GM19023 (cell line): ENCODE measurements around the gene SNX20.
A peak's percentile ranks its signal among the peaks of the same experiment; 100 is the strongest.

Experiments used
- ATAC-seq: cut with Tn5 transposase; IDR thresholded peaks from one replicate; pipeline ENCODE4 v1.9.1; 2021; ENCODE audit warnings: mild to moderate bottlenecking, moderate library complexity; ENCODE audit not compliant: unreplicated experiment

SNX20 gene

GRCh38 chr16:50683689-50684374 lies 2.7 kb upstream of the SNX20 start:
- ATAC-seq = peak; percentile 61

- no peak for ATAC-seq
Measured at GRCh38 chr16:50680556-50680893, 587 bp downstream of the SNX20 start.

GRCh38 chr16:50679676-50680555 lies 1.2 kb downstream of the SNX20 start:
- no peak for ATAC-seq

GRCh38 chr16:50679266-50679665 lies 1.8 kb downstream of the SNX20 start:
- no peak for ATAC-seq

- no peak for ATAC-seq
Measured at GRCh38 chr16:50678531-50678930, 2.6 kb downstream of the SNX20 start.

GRCh38 chr16:50677351-50677750 lies 3.8 kb downstream of the SNX20 start:
- ATAC-seq = no peak

GRCh38 chr16:50676684-50677225 lies 4.4 kb downstream of the SNX20 start:
- no peak for ATAC-seq

- no peak for ATAC-seq
Measured at GRCh38 chr16:50675686-50676610, 5.2 kb downstream of the SNX20 start.

GRCh38 chr16:50674831-50675230 lies 6.3 kb downstream of the SNX20 start:
- no peak for ATAC-seq

- no peak for ATAC-seq
Measured at GRCh38 chr16:50673496-50674275, 7.4 kb downstream of the SNX20 start.

GRCh38 chr16:50671644-50672260 lies 9.4 kb downstream of the SNX20 start:
- no peak for ATAC-seq

- ATAC-seq = no peak
Measured at GRCh38 chr16:50670476-50670875, 10.6 kb downstream of the SNX20 start.

GRCh38 chr16:50669741-50670140 lies 11.4 kb downstream of the SNX20 start:
- ATAC-seq = no peak

GRCh38 chr16:50668368-50669008 lies 12.6 kb downstream of the SNX20 start:
- ATAC-seq = no peak

GRCh38 chr16:50667497-50668367 lies 13.4 kb downstream of the SNX20 start:
- ATAC-seq = no peak

GRCh38 chr16:50666658-50667496 lies 14.2 kb downstream of the SNX20 start:
- peak; percentile 86 for ATAC-seq

- ATAC-seq = no peak
Measured at GRCh38 chr16:50665128-50665878, 15.8 kb downstream of the SNX20 start.
